Astrocyte of the spinal cord (primary cell): ENCODE data around the gene SLC35F6.
"Not testable (repeated sequence)": the region's sequence is repeated elsewhere in the genome, so short reads cannot be mapped to it uniquely, and the experiment has no call there.

Source experiments
- DNase-seq: peaks from one replicate; pipeline ENCODE4 v3.0.0; 2011; ENCODE audit warnings: low read depth, low spot score
- H3K4me3 ChIP-seq: 2 replicates; pipeline ENCODE4 v1.5.1; 2011; ENCODE audit warnings: low read depth, mild to moderate bottlenecking, low read length, moderate library complexity
- CTCF ChIP-seq: IDR thresholded peaks from 2 replicates; pipeline ENCODE4 v1.5.1; 2012; ENCODE audit warnings: low read depth, mild to moderate bottlenecking, low read length, inconsistent platforms
- in situ Hi-C: cut with HindIII; loops from 2 replicates; pipeline ENCODE4 v1.10.0; 2017; ENCODE audit warnings: low sequenced_read_pairs

Gene SLC35F6

GRCh38 chr2:26754972-26755670 lies 9.0 kb upstream of the SLC35F6 start:
- no peak overlapping the region for H3K4me3 ChIP-seq
- no peak for TF ChIP-seq CTCF
- DNase-seq: no peak
- in situ Hi-C loops: no loop called here

- no peak for TF ChIP-seq CTCF
- DNase-seq: no peak
- in situ Hi-C loops: no loop called here
- no peak overlapping the region for H3K4me3 ChIP-seq
These were observed 7.7 kb upstream of the SLC35F6 start for GRCh38 chr2:26756337-26756736.

- no peak overlapping the region for H3K4me3 ChIP-seq
- peak; percentile 98 for DNase-seq
- no peak for TF ChIP-seq CTCF
- in situ Hi-C loops: no loop called here
These were observed 6.0 kb upstream of the SLC35F6 start for GRCh38 chr2:26757873-26758789.

GRCh38 chr2:26758790-26759321 lies 5.2 kb upstream of the SLC35F6 start:
- no peak for DNase-seq
- in situ Hi-C loops: no loop called here
- no peak for TF ChIP-seq CTCF
- no peak overlapping the region for H3K4me3 ChIP-seq

- in situ Hi-C loops: no loop called here
- H3K4me3 ChIP-seq: no peak overlapping the region
- DNase-seq: no peak
- no peak for TF ChIP-seq CTCF
These were observed 4.2 kb upstream of the SLC35F6 start for GRCh38 chr2:26759845-26760244.

GRCh38 chr2:26760991-26761390 lies 3.1 kb upstream of the SLC35F6 start:
- DNase-seq, in situ Hi-C loops, H3K4me3 ChIP-seq: not testable (repeated sequence)

- in situ Hi-C loops: no loop called here
- H3K4me3 ChIP-seq: no peak overlapping the region
- no peak for DNase-seq
- TF ChIP-seq CTCF: no peak
These were observed 1.1 kb upstream of the SLC35F6 start for GRCh38 chr2:26763019-26763418.
